Measurements from ENCODE around the gene GSTT2B. TPM values are rescaled to one million over a fixed set of nuclear protein-coding genes. Genes with fewer than 3 reads are reported as not detected.

Gene GSTT2B
- total RNA-seq, 2 experiments from 2014 or later = not detected

DNA sequence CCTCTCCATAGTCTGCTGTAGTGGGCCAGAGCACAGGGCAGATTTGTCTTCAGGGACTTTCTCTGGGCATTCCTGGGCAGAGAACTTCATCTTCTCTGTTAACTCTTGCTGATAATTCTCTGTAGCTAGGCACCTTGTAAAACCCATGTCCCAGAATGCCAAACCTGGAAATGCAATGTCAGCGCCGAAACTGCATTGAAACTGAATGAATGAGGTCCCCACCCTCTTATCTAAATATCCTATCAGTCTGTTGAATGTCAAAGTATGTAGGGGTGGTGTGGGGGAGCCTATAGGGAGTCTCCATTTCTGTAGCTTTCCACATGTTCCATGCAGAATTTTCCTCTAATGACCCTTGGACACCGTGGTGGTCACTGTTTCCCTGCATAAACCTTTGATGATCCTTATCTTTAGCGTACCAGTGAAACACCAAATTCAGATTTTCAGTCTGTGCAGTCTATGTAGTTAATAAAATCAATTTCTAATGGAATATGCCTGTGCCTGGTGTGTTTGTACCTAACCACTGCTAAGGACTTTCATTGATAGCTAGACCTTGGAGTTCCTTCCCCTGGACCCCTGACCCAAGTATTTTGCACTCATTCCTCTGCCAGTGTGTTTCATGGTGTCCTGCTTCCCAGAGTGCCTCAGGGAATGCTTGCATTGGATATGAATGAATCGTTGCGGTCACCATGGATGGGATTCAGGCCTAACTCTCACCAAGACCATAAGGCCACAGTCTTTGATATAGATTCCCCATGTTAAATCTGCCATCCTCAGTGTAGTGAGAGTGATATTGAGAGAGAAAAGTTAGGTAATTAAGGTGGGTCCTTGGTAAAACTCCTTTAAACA lies 47.6 kb upstream of the GSTT2B start:
- no peak overlapping the region for H3K4me2 ChIP-seq (ENCODE audit: low read length)
- no peak overlapping the region for H3K27ac ChIP-seq (ENCODE audit: low read depth, low read length, poor library complexity, severe bottlenecking)
- POLR2A ChIA-PET = no interaction called here
- H3K4me3 ChIP-seq (ENCODE audit: low read depth, low read length, poor library complexity, severe bottlenecking) = no peak overlapping the region
- TF ChIP-seq EZH2phosphoT487 (IDR thresholded peaks at IDR 0.05; ENCODE audit: borderline replicate concordance, low read depth, low read length) = no peak
- TF ChIP-seq, protein P1, sequence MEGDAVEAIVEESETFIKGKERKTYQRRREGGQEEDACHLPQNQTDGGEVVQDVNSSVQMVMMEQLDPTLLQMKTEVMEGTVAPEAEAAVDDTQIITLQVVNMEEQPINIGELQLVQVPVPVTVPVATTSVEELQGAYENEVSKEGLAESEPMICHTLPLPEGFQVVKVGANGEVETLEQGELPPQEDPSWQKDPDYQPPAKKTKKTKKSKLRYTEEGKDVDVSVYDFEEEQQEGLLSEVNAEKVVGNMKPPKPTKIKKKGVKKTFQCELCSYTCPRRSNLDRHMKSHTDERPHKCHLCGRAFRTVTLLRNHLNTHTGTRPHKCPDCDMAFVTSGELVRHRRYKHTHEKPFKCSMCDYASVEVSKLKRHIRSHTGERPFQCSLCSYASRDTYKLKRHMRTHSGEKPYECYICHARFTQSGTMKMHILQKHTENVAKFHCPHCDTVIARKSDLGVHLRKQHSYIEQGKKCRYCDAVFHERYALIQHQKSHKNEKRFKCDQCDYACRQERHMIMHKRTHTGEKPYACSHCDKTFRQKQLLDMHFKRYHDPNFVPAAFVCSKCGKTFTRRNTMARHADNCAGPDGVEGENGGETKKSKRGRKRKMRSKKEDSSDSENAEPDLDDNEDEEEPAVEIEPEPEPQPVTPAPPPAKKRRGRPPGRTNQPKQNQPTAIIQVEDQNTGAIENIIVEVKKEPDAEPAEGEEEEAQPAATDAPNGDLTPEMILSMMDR (conservative IDR thresholded peaks at IDR 0.05; ENCODE audit: low read length) = no peak
- H3K9me3 ChIP-seq (ENCODE audit: low read length) = peaks cover 9% of the 10 kb centered on the region; the same call in 1 of the 2 replicates
- H2AFZ ChIP-seq (ENCODE audit: low read length) = no peak overlapping the region
- intact Hi-C loops (cut with micrococcal nuclease; ENCODE audit: unreplicated experiment) = no loop called here
- DNase-seq (ENCODE audit: low spot score) = no peak
- CTCF ChIA-PET (ENCODE audit: unreplicated experiment) = interaction anchor here (0.6 kb wide), 1 partner anchor 146 kb away, joined by 3 read pairs; no protein-coding TSS in a partner anchor
- peaks cover 14% of the 10 kb centered on the region for H3K4me1 ChIP-seq (ENCODE audit: insufficient read depth, low read length, poor library complexity, severe bottlenecking)
- H3K9me2 ChIP-seq (ENCODE audit: insufficient read depth, low read length) = no peaks in the 10 kb centered on the region
- H3K79me2 ChIP-seq (ENCODE audit: insufficient read depth, low read depth, low read length) = peaks cover 13% of the 10 kb centered on the region
- peaks cover 2% of the 10 kb centered on the region; the same call in 1 of the 2 replicates for H3K36me3 ChIP-seq (ENCODE audit: insufficient read depth, low read length)
- H4K20me1 ChIP-seq (ENCODE audit: insufficient read depth, low read length) = no peaks in the 10 kb centered on the region
- no TSS peak for BruUV-seq (replicated peaks)

DNA sequence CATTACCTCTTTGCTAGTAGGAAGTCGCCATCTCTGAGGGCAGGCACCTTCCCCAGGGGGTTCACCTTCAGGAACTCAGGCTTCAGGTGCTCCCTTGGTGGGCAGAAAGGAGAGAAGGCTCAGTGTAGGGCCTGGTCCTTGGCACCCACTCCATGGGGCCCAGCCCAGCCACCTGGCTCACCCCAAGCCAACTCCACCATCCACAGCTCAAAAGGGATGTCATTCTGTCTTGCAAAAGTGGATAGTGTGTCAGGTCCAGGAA lies 47.0 kb upstream of the GSTT2B start:
- intact Hi-C loops (cut with micrococcal nuclease; ENCODE audit: unreplicated experiment) = no loop called here
- H3K4me3 ChIP-seq (ENCODE audit: low read depth, low read length, poor library complexity, severe bottlenecking) = no peak overlapping the region
- H3K9me3 ChIP-seq (ENCODE audit: low read length) = peaks cover 9% of the 10 kb centered on the region; the same call in 1 of the 2 replicates
- H3K27ac ChIP-seq (ENCODE audit: low read depth, low read length, poor library complexity, severe bottlenecking) = no peak overlapping the region
- TF ChIP-seq EZH2phosphoT487 (IDR thresholded peaks at IDR 0.05; ENCODE audit: borderline replicate concordance, low read depth, low read length) = no peak
- H4K20me1 ChIP-seq (ENCODE audit: insufficient read depth, low read length) = no peaks in the 10 kb centered on the region
- H3K9me2 ChIP-seq (ENCODE audit: insufficient read depth, low read length) = no peaks in the 10 kb centered on the region
- ChIA-PET CTCF (ENCODE audit: unreplicated experiment) (interaction anchor here (0.6 kb wide), 1 partner anchor 146 kb away, joined by 3 read pairs; no protein-coding TSS in a partner anchor), POLR2A (no interaction called here)
- no TSS peak for BruUV-seq (replicated peaks)
- no peak overlapping the region for H3K4me2 ChIP-seq (ENCODE audit: low read length)
- no peak overlapping the region for H2AFZ ChIP-seq (ENCODE audit: low read length)
- H3K4me1 ChIP-seq (ENCODE audit: insufficient read depth, low read length, poor library complexity, severe bottlenecking) = peaks cover 14% of the 10 kb centered on the region
- no peak for DNase-seq (ENCODE audit: low spot score)
- peaks cover 12% of the 10 kb centered on the region for H3K79me2 ChIP-seq (ENCODE audit: insufficient read depth, low read depth, low read length)
- H3K36me3 ChIP-seq (ENCODE audit: insufficient read depth, low read length) = no peaks in the 10 kb centered on the region

DNA sequence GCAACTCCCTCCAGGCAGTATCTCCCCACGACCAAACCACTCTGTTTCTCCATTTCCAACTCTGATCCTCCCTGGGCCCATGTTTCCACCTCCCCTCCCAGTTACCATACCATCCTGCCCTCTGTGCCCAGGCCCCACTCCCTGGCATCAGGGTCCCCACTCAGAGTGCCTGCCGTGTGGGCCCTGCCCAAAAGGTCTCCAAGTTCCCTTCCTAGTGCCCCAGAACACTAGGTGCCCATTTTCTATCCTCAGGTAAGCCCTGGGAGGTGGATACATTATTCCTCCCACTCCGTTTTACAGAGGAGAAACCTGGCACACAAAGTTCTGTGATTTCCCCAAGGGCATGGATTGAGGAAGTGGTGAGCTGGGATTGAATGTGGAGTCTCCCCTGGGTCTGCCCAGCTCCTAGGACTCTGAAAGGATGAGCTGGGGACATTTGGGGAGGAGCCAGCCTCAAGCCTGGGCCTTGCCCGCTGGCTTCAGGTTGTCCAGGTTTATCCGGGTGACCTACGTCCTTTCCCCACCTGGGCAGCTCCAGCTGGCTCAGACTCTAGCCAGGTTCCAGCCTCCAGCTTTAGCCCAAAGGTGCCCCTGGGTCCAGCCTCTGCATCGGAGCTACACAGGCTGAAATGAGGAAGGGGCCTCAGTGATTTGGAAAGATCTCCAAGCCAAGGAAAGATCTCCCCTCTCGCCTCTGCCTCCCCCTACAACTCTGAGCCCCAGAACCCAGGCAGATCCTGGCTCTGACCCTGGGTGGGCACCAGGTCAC lies 46.4 kb upstream of the GSTT2B start:
- ChIA-PET POLR2A (no interaction called here), CTCF (ENCODE audit: unreplicated experiment) (no interaction called here)
- H3K9me2 ChIP-seq (ENCODE audit: insufficient read depth, low read length) = no peaks in the 10 kb centered on the region
- intact Hi-C loops (cut with micrococcal nuclease; ENCODE audit: unreplicated experiment) = no loop called here
- H2AFZ ChIP-seq (ENCODE audit: low read length) = no peak overlapping the region
- BruUV-seq (replicated peaks) = no TSS peak
- no peaks in the 10 kb centered on the region for H4K20me1 ChIP-seq (ENCODE audit: insufficient read depth, low read length)
- no peaks in the 10 kb centered on the region for H3K36me3 ChIP-seq (ENCODE audit: insufficient read depth, low read length)
- TF ChIP-seq, protein P1 (conservative IDR thresholded peaks at IDR 0.05; ENCODE audit: low read length) = no peak
- no peak for TF ChIP-seq EZH2phosphoT487 (IDR thresholded peaks at IDR 0.05; ENCODE audit: borderline replicate concordance, low read depth, low read length)
- no peak overlapping the region for H3K27ac ChIP-seq (ENCODE audit: low read depth, low read length, poor library complexity, severe bottlenecking)
- DNase-seq (ENCODE audit: low spot score) = no peak
- H3K4me3 ChIP-seq (ENCODE audit: low read depth, low read length, poor library complexity, severe bottlenecking) = no peak overlapping the region
- H3K4me1 ChIP-seq (ENCODE audit: insufficient read depth, low read length, poor library complexity, severe bottlenecking) = peaks cover 9% of the 10 kb centered on the region
- H3K9me3 ChIP-seq (ENCODE audit: low read length) = peaks cover 9% of the 10 kb centered on the region; the same call in 1 of the 2 replicates
- H3K4me2 ChIP-seq (ENCODE audit: low read length) = no peak overlapping the region
- H3K79me2 ChIP-seq (ENCODE audit: insufficient read depth, low read depth, low read length) = peaks cover 10% of the 10 kb centered on the region

Data from OCI-LY7 (cell line).